ENCODE data around the gene VRTN.

DNA sequence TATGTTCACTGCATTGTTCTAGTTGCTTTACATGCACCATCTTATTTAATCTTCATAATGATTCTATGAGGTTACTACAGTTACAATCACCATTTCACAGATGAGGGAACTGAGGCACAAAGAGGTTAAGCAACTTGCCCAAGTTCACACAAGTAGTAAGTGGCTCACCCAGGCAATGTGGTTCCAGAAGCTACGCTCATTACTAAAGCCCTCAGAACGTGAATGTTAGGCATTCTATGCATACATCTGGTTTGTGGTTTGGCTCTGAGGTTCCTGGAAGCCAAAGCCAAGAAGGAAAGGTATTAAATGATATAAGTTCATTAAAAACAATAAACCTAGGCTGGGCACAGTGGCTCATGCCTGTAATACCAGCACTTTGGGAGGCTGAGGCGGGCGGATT, 14.4 kb upstream of the VRTN start:
- TF ChIP-seq CTCF (conservative IDR thresholded peaks at IDR 0.05; ENCODE audit: low read length) (no peak), EZH2phosphoT487 (IDR thresholded peaks at IDR 0.05; ENCODE audit: borderline replicate concordance) (no peak)
